PC-3 (cell line): ENCODE results near the gene SEMA5A. TPM values are rescaled to one million over a fixed set of nuclear protein-coding genes. Genes with fewer than 3 reads are reported as not detected.

Experiments
- ATAC-seq: fragments of 200-7000 bp; cut with Tn5 transposase; 2 replicates; pipeline ENCODE4 v1.9.1; 2020; ENCODE audit warnings: mild to moderate bottlenecking, moderate library complexity
- BruUV-seq: library from RNA; stranded (reverse); fragments of 400-500 nt; replicated peaks from 2 replicates; lab custom pipeline; 2021; lab: Mats Ljungman, UMichigan
- CTCF ChIA-PET: fragments of 300-600 bp; sonication (Branson Sonifier 250); formaldehyde crosslinking; loops from one replicate; lab custom pipeline; 2022; ENCODE audit warnings: antibody characterized with exemption; lab: Charles Lee
- POLR2A ChIA-PET: fragments of 300-600 bp; sonication (Branson Sonifier 250); formaldehyde crosslinking; loops from one replicate; lab custom pipeline; 2022; ENCODE audit warnings: antibody characterized with exemption; ENCODE audit not compliant: unreplicated experiment; lab: Charles Lee
- DNase-seq: peaks from one replicate; pipeline ENCODE4 v3.0.0-alpha.2; 2015
- H2AFZ ChIP-seq: fragments of 300-600 bp; sonication (generic); 2 replicates; pipeline ENCODE4 v1.6.0; 2016; ENCODE audit warnings: antibody characterized with exemption, low read length
- H3F3A ChIP-seq: fragments of 300-600 bp; sonication (generic); one replicate; pipeline ENCODE4 v1.6.0; 2017; ENCODE audit warnings: antibody characterized with exemption, low read length, control low read depth, mild to moderate bottlenecking; ENCODE audit not compliant: unreplicated experiment
- H3K27ac ChIP-seq: fragments of 300-600 bp; sonication (generic); 2 replicates; pipeline ENCODE4 v1.5.1; 2016; ENCODE audit warnings: mild to moderate bottlenecking, low read length
- H3K27me3 ChIP-seq: fragments of 300-600 bp; sonication (generic); 2 replicates; pipeline ENCODE4 v1.6.1; 2016; ENCODE audit warnings: low read length, mixed read lengths
- H3K36me3 ChIP-seq: fragments of 300-600 bp; sonication (generic); 2 replicates; pipeline ENCODE4 v1.6.1; 2016; ENCODE audit warnings: low read depth, mixed run types, low read length, mixed read lengths
- H3K4me1 ChIP-seq: fragments of 300-600 bp; sonication (generic); 2 replicates; pipeline ENCODE4 v1.5.1; 2016; ENCODE audit warnings: low read length; ENCODE audit not compliant: insufficient read depth
- H3K4me2 ChIP-seq: fragments of 300-600 bp; sonication (generic); 2 replicates; pipeline ENCODE4 v1.6.0; 2016; ENCODE audit warnings: low read length
- H3K4me3 ChIP-seq: fragments of 300-600 bp; sonication (generic); 2 replicates; pipeline ENCODE4 v1.5.1; 2016; ENCODE audit warnings: mild to moderate bottlenecking, low read length, mixed read lengths
- H3K79me2 ChIP-seq: fragments of 300-600 bp; sonication (generic); 2 replicates; pipeline ENCODE4 v1.6.1; 2017; ENCODE audit warnings: low read length, mixed read lengths
- H3K9ac ChIP-seq: fragments of 300-600 bp; sonication (generic); 2 replicates; pipeline ENCODE4 v1.6.0; 2016; ENCODE audit warnings: mild to moderate bottlenecking, low read length
- H3K9me2 ChIP-seq: fragments of 300-600 bp; sonication (generic); replicated peaks from 2 replicates; pipeline ENCODE4 v1.6.1; 2016; ENCODE audit warnings: mixed run types, low read length, mixed read lengths
- H3K9me3 ChIP-seq: fragments of 300-600 bp; sonication (generic); 2 replicates; pipeline ENCODE4 v1.6.1; 2016; ENCODE audit warnings: low read length, mixed read lengths
- H4K20me1 ChIP-seq: fragments of 300-600 bp; sonication (generic); 2 replicates; pipeline ENCODE4 v1.6.1; 2016; ENCODE audit warnings: low read length, mixed read lengths
- CTCF ChIP-seq: fragments of 300-600 bp; sonication (generic); conservative IDR thresholded peaks from 2 replicates; pipeline ENCODE4 v1.5.1; 2017; ENCODE audit warnings: antibody characterized with exemption, low read depth, mild to moderate bottlenecking, low read length
- EZH2 ChIP-seq: fragments of 300-600 bp; sonication (generic); IDR thresholded peaks from one replicate; pipeline ENCODE4 v1.6.1; 2017; ENCODE audit warnings: antibody characterized with exemption, mild to moderate bottlenecking, low read length; ENCODE audit not compliant: unreplicated experiment
- EZH2phosphoT487 ChIP-seq: fragments of 300-600 bp; sonication (generic); IDR thresholded peaks from 2 replicates; pipeline ENCODE4 v1.6.1; 2018; ENCODE audit warnings: mild to moderate bottlenecking, antibody characterized with exemption, low read length, borderline replicate concordance
- intact Hi-C: fragments of 100-400 bp; cut with micrococcal nuclease; formaldehyde crosslinking; loops from 2 replicates; pipeline ENCODE4 v1.9.0; 2023
- total RNA-seq: library from RNA; depleted of rRNA; stranded (reverse); fragments of >200 nt; gene quantifications from 2 replicates; pipeline ENCODE4 v1.2.3, GENCODE V29; 2014

Gene SEMA5A
- total RNA-seq, 1 experiment from 2014 or later = 4.4 TPM

- DNase-seq = no peak
- H3K9me3 ChIP-seq = no peaks in the 10 kb centered on the region
- no peak overlapping the region for H3K9ac ChIP-seq
- no peaks in the 10 kb centered on the region for H3K79me2 ChIP-seq
- no TSS peak for BruUV-seq
- H2AFZ ChIP-seq = no peak overlapping the region
- H3K9me2 ChIP-seq = no peaks in the 10 kb centered on the region
- H3F3A ChIP-seq = no peaks in the 10 kb centered on the region
- no peaks in the 10 kb centered on the region for H3K36me3 ChIP-seq
- POLR2A ChIA-PET = no interaction called here
- ATAC-seq = no peak
- H3K27me3 ChIP-seq = no peaks in the 10 kb centered on the region
- no peak overlapping the region for H3K4me3 ChIP-seq
- CTCF ChIA-PET = no interaction called here
- H3K4me1 ChIP-seq = peaks cover 11% of the 10 kb centered on the region
- TF ChIP-seq EZH2 (no peak), CTCF (no peak), EZH2phosphoT487 (no peak)
- H3K27ac ChIP-seq = no peak overlapping the region
- intact Hi-C loops = no loop called here
- no peaks in the 10 kb centered on the region for H4K20me1 ChIP-seq
- H3K4me2 ChIP-seq = no peak overlapping the region
Measured at GRCh38 chr5:9268226-9268625, 277.6 kb downstream of the SEMA5A start.

DNA sequence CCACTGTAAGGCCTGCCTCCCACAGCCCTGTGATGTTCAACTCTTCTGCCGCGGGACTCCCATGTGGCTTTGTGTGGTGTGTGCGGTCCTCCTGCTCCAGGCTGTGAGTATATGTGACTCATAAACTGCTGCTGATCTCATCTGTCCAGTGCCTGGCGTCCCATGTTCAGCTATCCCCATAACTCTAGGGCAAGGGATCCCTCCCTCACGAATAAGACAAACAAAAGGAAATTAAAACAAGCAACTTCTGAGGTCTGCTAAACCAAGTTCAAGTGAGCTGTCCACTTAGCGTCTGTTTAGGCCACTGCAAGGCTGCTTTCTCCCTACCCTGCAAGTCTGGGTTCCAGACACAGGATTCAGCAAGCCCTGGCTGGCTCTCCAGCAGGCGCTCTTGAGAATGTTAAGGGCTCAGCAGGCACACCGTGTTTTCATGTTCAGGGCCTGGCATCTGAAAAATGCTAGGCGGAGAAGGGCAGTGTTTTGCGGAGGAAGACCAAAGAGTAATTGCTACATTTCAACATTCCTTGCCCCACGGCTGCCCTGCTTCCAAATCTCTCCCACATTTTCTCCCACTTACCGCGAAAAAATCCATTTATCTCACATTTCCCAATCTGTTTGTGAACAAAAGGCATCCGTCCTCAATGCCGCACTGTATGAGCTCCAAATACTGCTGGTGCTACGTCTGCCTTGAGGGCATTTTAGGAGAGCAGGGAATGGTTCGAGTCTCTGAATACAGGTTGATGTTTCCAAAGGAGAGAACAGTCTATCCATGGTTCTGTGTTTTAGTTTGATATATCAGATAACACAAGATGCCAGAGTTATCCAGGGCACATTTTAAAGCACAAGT lies 280.2 kb downstream of the SEMA5A start:
- Histone ChIP-seq H3K9me3 (no peaks in the 10 kb centered on the region), H3K36me3 (no peaks in the 10 kb centered on the region), H3K4me2 (peak overlapping the region; percentile 28), H3K4me3 (no peak overlapping the region), H3K27me3 (no peaks in the 10 kb centered on the region), H3K9me2 (no peaks in the 10 kb centered on the region), H3K27ac (no peak overlapping the region), H3K79me2 (no peaks in the 10 kb centered on the region), H3K4me1 (peaks cover 11% of the 10 kb centered on the region), H3F3A (no peaks in the 10 kb centered on the region), H4K20me1 (no peaks in the 10 kb centered on the region), H2AFZ (peak overlapping the region; percentile 36), H3K9ac (no peak overlapping the region)
- intact Hi-C loops = no loop called here
- ATAC-seq (peak; percentile 100), DNase-seq (peak; percentile 84)
- ChIA-PET POLR2A (no interaction called here), CTCF (no interaction called here)
- TF ChIP-seq EZH2phosphoT487 = no peak
- TF ChIP-seq CTCF = no peak
- TF ChIP-seq EZH2 = no peak
- BruUV-seq = no TSS peak

GRCh38 chr5:9264301-9264700 lies 281.6 kb downstream of the SEMA5A start:
- intact Hi-C loops = no loop called here
- ChIA-PET CTCF (no interaction called here), POLR2A (no interaction called here)
- TF ChIP-seq EZH2phosphoT487 (no peak), EZH2 (no peak), CTCF (no peak)
- no peaks in the 10 kb centered on the region for H4K20me1 ChIP-seq
- no peaks in the 10 kb centered on the region for H3F3A ChIP-seq
- no peaks in the 10 kb centered on the region for H3K79me2 ChIP-seq
- H3K4me2 ChIP-seq = no peak overlapping the region
- no peak for ATAC-seq
- no peak for DNase-seq
- H3K4me1 ChIP-seq = peaks cover 11% of the 10 kb centered on the region
- no peaks in the 10 kb centered on the region for H3K36me3 ChIP-seq
- H3K27ac ChIP-seq = no peak overlapping the region
- H3K27me3 ChIP-seq = no peaks in the 10 kb centered on the region
- H3K4me3 ChIP-seq = no peak overlapping the region
- H3K9me3 ChIP-seq = no peaks in the 10 kb centered on the region
- H3K9ac ChIP-seq = no peak overlapping the region
- BruUV-seq = no TSS peak
- H3K9me2 ChIP-seq = no peaks in the 10 kb centered on the region
- no peak overlapping the region for H2AFZ ChIP-seq
